ENCODE data around the gene ZNF436.
A peak's percentile ranks its signal among the peaks of the same experiment; 100 is the strongest.

The ZNF436 gene

DNA sequence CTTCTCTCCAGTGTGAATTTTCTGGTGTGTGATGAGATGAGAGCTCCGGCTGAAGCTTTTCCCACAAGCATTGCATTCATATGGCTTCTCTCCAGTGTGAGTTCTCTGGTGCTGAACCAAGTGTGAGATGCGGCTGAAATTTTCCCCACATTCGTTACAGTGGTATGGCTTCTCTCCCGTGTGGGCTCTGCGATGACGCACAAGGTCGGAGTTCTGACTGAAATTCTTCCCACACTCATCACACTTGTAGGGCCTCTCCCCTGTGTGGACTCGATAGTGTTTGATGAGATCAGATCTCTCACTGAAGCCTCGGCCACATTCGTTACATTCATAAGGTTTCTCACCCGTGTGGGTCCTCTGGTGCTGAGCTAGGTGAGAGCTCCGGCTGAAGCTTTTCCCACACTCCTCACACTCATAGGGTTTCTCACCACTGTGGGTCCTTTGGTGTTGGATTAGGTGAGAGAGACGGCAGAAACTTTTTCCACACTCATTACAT lies 7.4 kb downstream of the ZNF436 start:
- H3K36me3 ChIP-seq: peaks cover 25% of the 10 kb centered on the region
- no peaks in the 10 kb centered on the region for H3K4me1 ChIP-seq
- H3K4me3 ChIP-seq (ENCODE audit: low read depth, low read length): no peak overlapping the region
- no peak for TF ChIP-seq CTCF (IDR thresholded peaks at IDR 0.05; ENCODE audit: low read depth, low read length)
- DNase-seq: no peak
- no peaks in the 10 kb centered on the region for H3K9me3 ChIP-seq
- H3K27me3 ChIP-seq: no peaks in the 10 kb centered on the region

GRCh38 chr1:23358310-23358875 lies 11.2 kb downstream of the ZNF436 start:
- H3K36me3 ChIP-seq: peaks cover 22% of the 10 kb centered on the region
- H3K4me3 ChIP-seq (ENCODE audit: low read depth, low read length): no peak overlapping the region
- no peak for DNase-seq
- no peaks in the 10 kb centered on the region for H3K9me3 ChIP-seq
- no peak for TF ChIP-seq CTCF (IDR thresholded peaks at IDR 0.05; ENCODE audit: low read depth, low read length)
- no peaks in the 10 kb centered on the region for H3K27me3 ChIP-seq
- no peaks in the 10 kb centered on the region for H3K4me1 ChIP-seq

DNA sequence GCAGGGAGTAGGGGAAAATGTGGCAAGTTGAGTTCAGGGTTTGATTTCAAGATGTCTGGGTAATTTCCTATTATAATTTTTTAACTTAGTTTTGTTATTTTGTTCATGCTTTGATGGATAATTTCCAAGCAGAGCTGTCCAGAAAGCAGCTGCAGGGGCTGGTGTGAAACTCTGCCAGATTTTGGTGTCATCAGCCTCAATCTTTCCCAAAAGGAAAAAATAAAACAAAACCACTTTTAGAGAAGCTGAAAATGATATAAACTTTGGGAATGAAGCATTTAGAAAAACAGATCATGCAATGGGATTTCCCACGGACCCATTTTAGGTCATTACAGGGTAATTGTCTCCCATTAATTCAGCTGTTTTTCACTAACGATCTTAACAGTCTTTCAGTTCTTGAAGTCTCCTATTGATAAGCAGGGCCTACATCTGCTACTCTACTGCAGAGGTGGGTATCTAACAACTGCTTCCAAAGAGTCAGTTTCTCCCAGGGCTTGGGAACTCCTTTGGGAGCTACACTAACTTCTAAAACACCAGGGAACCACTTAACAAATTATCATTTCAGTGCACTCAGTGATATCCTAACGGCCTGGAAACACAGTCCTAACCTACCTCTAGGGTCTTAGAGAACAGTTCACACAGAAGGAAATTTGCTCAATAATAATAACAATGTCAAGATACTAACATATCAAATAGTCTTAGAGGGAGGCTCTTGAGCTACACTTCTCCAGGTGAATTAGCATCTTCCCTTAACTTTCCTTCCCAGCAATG lies 12.3 kb downstream of the ZNF436 start:
- no peak for TF ChIP-seq CTCF (IDR thresholded peaks at IDR 0.05; ENCODE audit: low read depth, low read length)
- Histone ChIP-seq H3K9me3 (no peaks in the 10 kb centered on the region), H3K27me3 (no peaks in the 10 kb centered on the region), H3K36me3 (peaks cover 16% of the 10 kb centered on the region), H3K4me1 (no peaks in the 10 kb centered on the region), H3K4me3 (ENCODE audit: low read depth, low read length) (no peak overlapping the region)
- DNase-seq: no peak

DNA sequence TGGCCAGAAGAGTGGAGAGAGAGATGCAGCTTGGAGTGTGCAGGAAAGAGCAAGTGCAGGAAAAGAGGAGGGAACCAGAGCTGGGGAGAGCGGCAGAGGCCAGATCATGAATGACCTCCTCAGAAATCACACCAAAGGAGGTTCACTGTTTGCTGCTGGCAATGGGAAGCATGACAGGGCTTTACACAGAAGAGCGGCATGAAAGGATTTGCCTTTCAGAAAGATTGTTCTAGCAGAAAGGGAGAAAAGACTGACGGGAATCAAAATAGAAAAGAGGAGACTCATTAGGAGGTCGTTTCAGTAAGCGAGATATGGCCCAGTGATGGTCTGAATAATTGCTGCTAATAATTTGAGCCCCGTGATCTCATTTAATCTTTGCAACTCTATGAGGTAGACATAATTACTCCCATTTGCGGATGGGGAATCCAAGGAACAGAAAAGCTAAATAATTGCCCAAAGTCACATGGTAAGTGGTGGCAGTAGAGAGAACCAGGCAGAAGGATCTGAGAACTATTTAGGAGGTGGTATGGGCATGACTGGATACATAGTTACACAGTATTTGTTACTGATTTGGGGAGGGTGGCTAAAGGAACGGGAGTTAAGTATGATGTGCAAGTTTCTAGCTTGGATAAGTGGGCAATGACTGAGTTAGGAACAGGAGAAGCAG lies 13.0 kb downstream of the ZNF436 start:
- Histone ChIP-seq H3K9me3 (no peaks in the 10 kb centered on the region), H3K4me3 (ENCODE audit: low read depth, low read length) (no peak overlapping the region), H3K4me1 (no peaks in the 10 kb centered on the region), H3K27me3 (no peaks in the 10 kb centered on the region), H3K36me3 (peaks cover 9% of the 10 kb centered on the region; the same call in 1 of the 2 replicates)
- no peak for DNase-seq
- no peak for TF ChIP-seq CTCF (IDR thresholded peaks at IDR 0.05; ENCODE audit: low read depth, low read length)

GRCh38 chr1:23354245-23354644 lies 15.4 kb downstream of the ZNF436 start:
- H3K27me3 ChIP-seq: no peaks in the 10 kb centered on the region
- no peaks in the 10 kb centered on the region for H3K4me1 ChIP-seq
- peak; percentile 25 for TF ChIP-seq CTCF (IDR thresholded peaks at IDR 0.05; ENCODE audit: low read depth, low read length)
- H3K9me3 ChIP-seq: no peaks in the 10 kb centered on the region
- DNase-seq: no peak
- H3K4me3 ChIP-seq (ENCODE audit: low read depth, low read length): no peak overlapping the region
- H3K36me3 ChIP-seq: no peaks in the 10 kb centered on the region
